Mucosa of rectum (tissue), 2 donors: ENCODE measurements around the gene HSD17B11.
"Not testable (repeated sequence)": the region's sequence is repeated elsewhere in the genome, so short reads cannot be mapped to it uniquely, and the experiment has no call there.

Experiments used
- H3K27ac ChIP-seq, 2 donors: one replicate each; pipeline ENCODE4 v1.7.0; 2013; ENCODE audit warnings: inconsistent platforms in 2 of 2, low read depth in 2 of 2, low read length in 2 of 2
- H3K27me3 ChIP-seq, 2 donors: one replicate each; pipeline ENCODE4 v1.7.0; 2013; ENCODE audit warnings: low read length in 2 of 2; ENCODE audit not compliant: control insufficient read depth in 2 of 2, insufficient read depth in 2 of 2
- H3K36me3 ChIP-seq, 2 donors: one replicate each; pipeline ENCODE4 v1.7.0; 2013; ENCODE audit warnings: low read length in 2 of 2; ENCODE audit not compliant: control insufficient read depth in 2 of 2, insufficient read depth in 2 of 2
- H3K4me1 ChIP-seq, 2 donors: one replicate each; pipeline ENCODE4 v1.7.0; 2013; ENCODE audit warnings: low read length in 2 of 2, mild to moderate bottlenecking in 1 of 2; ENCODE audit not compliant: control insufficient read depth in 2 of 2, insufficient read depth in 2 of 2
- H3K4me3 ChIP-seq, 2 donors: one replicate each; pipeline ENCODE4 v1.7.0; 2013; ENCODE audit warnings: low read length in 2 of 2
- H3K9ac ChIP-seq, 2 donors: one replicate each; pipeline ENCODE4 v1.7.0; 2013; ENCODE audit warnings: low read length in 2 of 2, low read depth in 1 of 2, mild to moderate bottlenecking in 1 of 2
- H3K9me3 ChIP-seq, 2 donors: one replicate each; pipeline ENCODE4 v1.7.0; 2013; ENCODE audit warnings: low read length in 2 of 2; ENCODE audit not compliant: control insufficient read depth in 2 of 2
- donor health status: healthy.
- donor health status: Normal muscosa, but diverticular disease.

HSD17B11 gene

DNA sequence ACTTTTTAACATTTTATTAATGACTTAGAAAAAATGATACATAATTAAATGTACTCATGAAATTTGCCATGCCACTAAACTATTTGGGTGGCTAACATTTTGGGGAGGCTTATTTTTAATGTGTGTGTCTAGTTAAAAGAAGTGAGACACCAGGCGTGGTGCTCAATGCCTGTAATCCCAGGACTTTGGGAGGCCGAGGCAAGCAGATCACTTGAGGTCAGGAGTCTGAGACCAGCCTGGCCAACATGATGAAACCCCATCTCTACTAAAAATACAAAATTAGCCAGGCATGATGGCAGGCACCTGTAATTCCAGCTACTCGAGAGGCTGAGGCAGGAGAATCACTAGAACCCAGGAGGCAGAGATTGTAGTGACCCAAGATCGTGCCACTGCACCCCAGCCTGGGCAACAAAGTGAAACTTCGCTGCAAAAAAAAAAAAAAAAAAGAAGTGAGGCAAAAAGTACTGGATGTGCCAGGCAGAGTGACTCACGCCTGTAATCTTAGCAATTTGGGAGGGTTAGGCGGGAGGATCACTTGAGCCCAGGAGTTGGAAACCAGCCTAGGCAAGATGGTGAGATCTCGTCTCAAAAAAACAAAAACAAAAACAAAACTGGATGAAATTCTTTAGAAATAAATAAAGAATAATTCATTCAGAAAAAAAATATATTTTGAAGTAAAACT is 48.9 kb downstream of the HSD17B11 start:
- H3K27me3 ChIP-seq, H3K4me3 ChIP-seq, H3K9ac ChIP-seq, H3K9me3 ChIP-seq, H3K4me1 ChIP-seq, H3K27ac ChIP-seq: not testable (repeated sequence)
- H3K36me3 ChIP-seq = peaks cover 45 to 51% of the 10 kb centered on the region in 2 donors

DNA sequence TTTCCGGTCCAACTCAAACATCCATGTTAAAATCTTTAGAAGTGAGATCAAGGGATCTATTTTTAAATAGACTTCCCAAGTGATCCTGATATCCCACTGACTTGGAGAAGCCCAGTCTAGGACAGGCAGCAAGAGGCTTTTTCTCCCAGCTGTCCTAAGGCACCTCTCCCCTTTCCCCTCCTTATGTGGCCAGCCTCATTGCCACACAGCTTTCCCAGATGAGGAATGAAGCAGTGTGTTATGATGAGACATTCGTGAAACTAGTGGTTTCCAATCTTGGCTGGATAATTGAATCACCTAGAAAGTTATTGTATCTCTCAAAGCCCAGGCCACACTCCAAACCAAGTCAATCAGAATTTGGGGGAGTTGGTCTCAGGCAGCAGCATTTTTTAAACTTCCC is 51.5 kb downstream of the HSD17B11 start:
- H3K4me1 ChIP-seq = no peaks in the 10 kb centered on the region
- no peaks in the 10 kb centered on the region for H3K27me3 ChIP-seq
- peaks cover 41 to 61% of the 10 kb centered on the region in 2 donors for H3K36me3 ChIP-seq
- H3K4me3 ChIP-seq = no peak overlapping the region
- no peak overlapping the region for H3K9ac ChIP-seq
- no peaks in the 10 kb centered on the region for H3K9me3 ChIP-seq
- no peak overlapping the region for H3K27ac ChIP-seq

DNA sequence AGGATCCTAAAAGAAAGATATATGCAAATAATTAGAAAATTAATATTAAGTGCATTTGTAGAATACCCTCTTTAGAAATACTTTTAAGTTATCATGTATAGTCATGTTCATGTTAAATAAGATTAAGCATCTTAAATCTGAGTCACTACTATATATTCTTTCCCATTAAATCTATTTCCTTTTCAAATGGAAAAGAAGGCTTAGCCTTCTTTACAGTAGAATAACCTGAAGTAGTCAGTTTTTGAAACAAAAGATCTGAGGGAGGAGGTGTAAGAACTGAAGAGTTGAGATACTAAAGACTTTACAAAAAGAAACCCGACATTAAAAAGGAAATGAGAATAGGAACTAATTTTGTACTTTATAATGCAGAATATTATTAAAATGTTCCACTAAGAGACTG is 53.6 kb downstream of the HSD17B11 start:
- Histone ChIP-seq H3K9ac (no peak overlapping the region), H3K27me3 (no peaks in the 10 kb centered on the region), H3K4me1 (no peaks in the 10 kb centered on the region), H3K36me3 (peaks cover 40 to 58% of the 10 kb centered on the region in 2 donors), H3K27ac (no peak overlapping the region), H3K4me3 (no peak overlapping the region), H3K9me3 (no peaks in the 10 kb centered on the region)

DNA sequence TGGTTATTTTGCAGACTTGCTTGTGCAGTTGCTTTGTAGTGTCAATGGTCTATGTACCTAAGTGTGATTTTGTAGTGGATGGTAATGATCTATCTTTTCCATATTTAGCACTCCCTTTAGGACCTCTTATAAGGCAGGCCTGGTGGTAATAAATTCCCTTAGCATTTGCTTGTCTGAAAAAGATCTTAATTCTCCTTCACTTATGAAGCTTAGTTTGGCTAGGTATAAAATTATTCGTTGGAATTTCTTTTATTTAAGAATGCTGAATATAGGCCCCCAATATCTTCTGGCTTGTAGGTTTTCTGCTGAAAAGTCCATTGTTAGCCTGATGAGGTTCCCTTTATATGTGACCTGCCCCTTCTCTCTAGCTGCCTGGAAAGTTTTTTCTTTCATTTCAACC is 57.7 kb downstream of the HSD17B11 start:
- H3K9me3 ChIP-seq = no peaks in the 10 kb centered on the region
- H3K9ac ChIP-seq = no peak overlapping the region
- no peak overlapping the region for H3K4me3 ChIP-seq
- H3K4me1 ChIP-seq = no peaks in the 10 kb centered on the region
- H3K27me3 ChIP-seq = no peaks in the 10 kb centered on the region
- H3K27ac ChIP-seq = no peak overlapping the region
- H3K36me3 ChIP-seq = peaks cover 16 to 29% of the 10 kb centered on the region in 2 donors

DNA sequence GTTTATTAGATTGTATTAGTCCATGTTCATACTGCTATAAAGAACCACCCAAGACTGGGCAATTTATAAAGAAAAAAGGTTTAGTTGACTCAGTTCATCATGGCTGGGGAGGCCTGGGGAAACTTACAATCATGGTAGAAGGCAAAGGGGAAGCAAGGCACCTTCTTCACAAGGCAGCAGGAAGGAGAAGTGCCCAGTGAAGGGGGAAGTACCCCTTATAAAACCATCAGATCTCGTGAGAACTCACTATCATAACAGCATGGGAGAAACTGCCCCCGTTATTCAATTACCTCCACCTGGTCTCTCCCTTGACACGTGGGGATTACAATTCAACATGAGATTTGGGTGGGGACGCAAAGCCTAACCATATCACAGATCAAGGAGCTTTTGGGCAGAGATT is 60.2 kb downstream of the HSD17B11 start:
- H3K36me3 ChIP-seq = peaks cover 7% of the 10 kb centered on the region in 2 donors
- no peak overlapping the region for H3K27ac ChIP-seq
- no peak overlapping the region for H3K4me3 ChIP-seq
- H3K9me3 ChIP-seq = no peaks in the 10 kb centered on the region
- H3K9ac ChIP-seq = no peak overlapping the region
- H3K27me3 ChIP-seq = no peaks in the 10 kb centered on the region
- no peaks in the 10 kb centered on the region for H3K4me1 ChIP-seq

DNA sequence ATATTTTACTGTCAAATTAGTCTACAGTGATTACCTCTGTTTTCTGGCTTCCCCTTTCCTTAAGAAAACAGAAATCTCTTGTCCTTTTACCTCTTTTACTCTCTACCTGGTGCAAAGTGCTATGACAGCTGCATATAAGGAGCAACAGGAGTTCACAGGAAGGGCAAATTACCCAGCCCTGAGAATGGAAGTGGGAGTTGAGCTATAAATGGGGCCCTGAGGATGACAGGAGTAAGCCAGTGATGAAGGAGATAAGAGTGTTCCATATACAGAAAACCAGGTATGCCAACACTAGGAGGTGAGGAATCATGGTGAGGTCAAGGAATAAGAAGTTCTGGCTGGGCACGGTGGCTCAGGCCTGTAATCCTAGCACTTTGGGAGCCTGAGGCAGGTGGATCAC is 63.9 kb downstream of the HSD17B11 start:
- no peak overlapping the region for H3K4me3 ChIP-seq
- H3K9ac ChIP-seq = no peak overlapping the region
- no peaks in the 10 kb centered on the region for H3K4me1 ChIP-seq
- no peaks in the 10 kb centered on the region for H3K9me3 ChIP-seq
- H3K27me3 ChIP-seq = no peaks in the 10 kb centered on the region
- H3K36me3 ChIP-seq = no peaks in the 10 kb centered on the region
- H3K27ac ChIP-seq = no peak overlapping the region

DNA sequence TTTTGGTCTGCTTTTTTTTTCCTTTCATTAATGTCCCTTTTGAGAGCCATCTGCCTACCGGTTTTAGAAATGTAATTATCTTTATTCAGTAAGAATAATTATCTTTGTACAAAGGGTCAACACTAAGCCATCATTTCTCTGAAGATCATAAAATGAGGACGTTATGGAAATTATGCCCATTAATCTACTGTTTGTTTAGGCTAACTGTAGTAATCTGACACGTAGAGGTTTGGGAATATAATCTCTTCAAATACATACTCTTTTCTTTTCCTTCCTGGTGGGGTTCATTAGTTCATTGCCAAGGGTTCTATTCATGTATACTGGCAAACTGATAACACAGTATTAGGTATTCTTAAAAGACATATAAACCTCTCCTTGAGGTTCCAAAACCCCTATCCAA is 64.5 kb downstream of the HSD17B11 start:
- Histone ChIP-seq H3K27ac (no peak overlapping the region), H3K27me3 (no peaks in the 10 kb centered on the region), H3K9me3 (no peaks in the 10 kb centered on the region), H3K4me1 (no peaks in the 10 kb centered on the region), H3K36me3 (no peaks in the 10 kb centered on the region), H3K4me3 (no peak overlapping the region), H3K9ac (no peak overlapping the region)

DNA sequence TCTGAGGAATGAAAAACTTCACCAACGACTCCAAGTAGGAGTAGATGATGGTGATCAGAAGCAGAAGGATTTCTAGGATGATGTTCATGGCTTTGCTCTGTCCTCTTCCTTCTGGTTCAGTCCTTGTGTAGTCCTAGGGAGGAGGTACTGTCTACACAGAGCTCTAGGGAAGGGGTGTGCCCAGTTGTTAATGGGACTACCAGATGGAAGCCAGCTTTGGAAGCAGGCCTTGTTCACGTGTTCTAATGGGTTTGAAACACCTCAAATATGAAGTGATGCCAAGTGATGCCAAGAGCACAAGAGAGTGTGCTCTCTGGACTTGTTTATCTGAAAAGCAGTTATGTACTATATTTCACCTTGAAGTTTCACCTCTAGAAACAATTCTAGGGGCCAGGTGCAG is 68.2 kb downstream of the HSD17B11 start, which contains the start of gene HSD17B13:
Gene HSD17B13, minus strand, starts transcription at position 129 of the 400 bp plus-strand sequence. Its CDS starts 41 bp downstream, at position 88.
- no peaks in the 10 kb centered on the region for H3K4me1 ChIP-seq
- H3K9ac ChIP-seq = no peak within 1 kb of the TSS
- no peaks in the 10 kb centered on the region for H3K27me3 ChIP-seq
- H3K27ac ChIP-seq = no peak within 1 kb of the TSS
- no peaks in the 10 kb centered on the region for H3K9me3 ChIP-seq
- no peaks in the 10 kb centered on the region for H3K36me3 ChIP-seq
- H3K4me3 ChIP-seq = no peak within 1 kb of the TSS

DNA sequence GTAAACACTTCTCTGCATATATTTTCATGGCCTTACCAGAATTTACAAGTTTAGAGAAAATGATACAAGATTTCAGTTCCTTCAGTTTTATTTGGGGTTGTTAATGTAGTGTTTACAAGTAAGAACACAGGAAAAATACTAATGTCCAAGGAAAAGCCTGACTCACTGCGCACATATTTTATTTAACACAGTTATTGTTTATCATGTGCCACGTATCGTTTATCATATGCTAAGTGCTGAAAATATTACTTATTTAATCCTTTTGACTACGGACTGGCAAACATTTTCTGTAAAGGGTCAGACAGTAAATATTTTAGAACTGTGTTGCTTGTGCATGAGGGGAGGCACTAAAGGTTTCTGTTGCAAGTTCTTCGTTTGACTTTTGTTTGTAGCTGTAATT is 69.1 kb downstream of the HSD17B11 start:
- no peak overlapping the region for H3K9ac ChIP-seq
- no peaks in the 10 kb centered on the region for H3K36me3 ChIP-seq
- H3K4me1 ChIP-seq = no peaks in the 10 kb centered on the region
- no peaks in the 10 kb centered on the region for H3K27me3 ChIP-seq
- no peak overlapping the region for H3K4me3 ChIP-seq
- no peak overlapping the region for H3K27ac ChIP-seq
- H3K9me3 ChIP-seq = no peaks in the 10 kb centered on the region

DNA sequence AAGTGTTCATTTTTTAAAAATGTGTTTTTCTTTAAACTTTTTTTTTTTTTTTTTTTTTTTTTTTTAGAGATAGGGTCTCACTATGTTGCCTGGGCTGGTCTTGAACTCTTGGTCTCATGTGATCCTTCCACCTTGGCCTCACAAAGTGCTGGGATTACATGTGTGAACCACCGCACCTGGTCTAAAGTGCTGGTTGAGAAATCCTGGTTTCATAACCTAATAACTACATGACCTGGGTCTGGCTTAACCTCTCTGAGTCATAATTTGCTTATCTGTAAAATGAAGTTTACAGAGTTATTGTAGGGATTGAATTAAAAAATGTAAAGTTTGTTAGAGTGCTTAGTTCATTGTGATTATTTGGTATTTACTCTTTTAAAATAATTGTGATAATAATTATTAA is 73.5 kb downstream of the HSD17B11 start:
- no peak overlapping the region for H3K9ac ChIP-seq
- no peaks in the 10 kb centered on the region for H3K4me1 ChIP-seq
- H3K27ac ChIP-seq = no peak overlapping the region
- no peaks in the 10 kb centered on the region for H3K36me3 ChIP-seq
- H3K4me3 ChIP-seq = no peak overlapping the region
- H3K9me3 ChIP-seq = no peaks in the 10 kb centered on the region
- no peaks in the 10 kb centered on the region for H3K27me3 ChIP-seq
